Left lobe of liver (tissue), 2 donors: ENCODE measurements around the gene DTYMK. TPM values are rescaled to one million over a fixed set of nuclear protein-coding genes. Genes with fewer than 3 reads are reported as not detected.

Source experiments
- ATAC-seq: fragments of 200-7000 bp; cut with Tn5 transposase; one replicate; pipeline ENCODE4 v1.9.1; 2020; ENCODE audit warnings: mild to moderate bottlenecking, moderate library complexity
- DNase-seq: peaks from one replicate; pipeline ENCODE4 v3.0.0-alpha.2; 2020; ENCODE audit warnings: low spot score
- total RNA-seq: library from RNA; stranded (reverse); gene quantifications from one replicate; pipeline ENCODE4 v1.2.1, GENCODE V29; 2021
- donor health status: DM: no; HTN: no; CAD: no; lungs with moderate emphysema.
- donor health status: DM: no; HTN: yes; CAD: no.

Gene DTYMK
- total RNA-seq, 1 donor from 2014 or later = 11.5 TPM

DNA sequence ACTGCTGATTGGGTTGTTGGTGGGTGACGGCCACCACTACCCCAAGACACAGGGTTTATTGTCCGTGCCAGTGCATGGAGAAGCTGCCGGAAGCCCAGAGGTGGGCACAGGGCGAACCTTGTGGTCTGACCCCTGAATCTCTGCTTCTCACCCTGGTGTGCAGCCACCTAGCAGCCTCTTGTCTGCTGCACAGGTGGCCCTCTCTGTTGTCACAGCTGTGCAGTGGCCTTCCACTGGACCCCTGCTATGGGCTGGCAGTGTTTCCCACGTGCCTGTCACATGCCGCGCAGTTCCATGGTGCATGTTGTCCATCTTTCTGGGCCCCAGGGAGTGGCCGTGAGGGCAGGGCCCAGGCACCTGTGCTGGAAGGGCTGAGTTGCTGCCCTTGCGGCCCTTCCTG lies 33.9 kb downstream of the DTYMK start:
- no peak for DNase-seq
- no peak for ATAC-seq

DNA sequence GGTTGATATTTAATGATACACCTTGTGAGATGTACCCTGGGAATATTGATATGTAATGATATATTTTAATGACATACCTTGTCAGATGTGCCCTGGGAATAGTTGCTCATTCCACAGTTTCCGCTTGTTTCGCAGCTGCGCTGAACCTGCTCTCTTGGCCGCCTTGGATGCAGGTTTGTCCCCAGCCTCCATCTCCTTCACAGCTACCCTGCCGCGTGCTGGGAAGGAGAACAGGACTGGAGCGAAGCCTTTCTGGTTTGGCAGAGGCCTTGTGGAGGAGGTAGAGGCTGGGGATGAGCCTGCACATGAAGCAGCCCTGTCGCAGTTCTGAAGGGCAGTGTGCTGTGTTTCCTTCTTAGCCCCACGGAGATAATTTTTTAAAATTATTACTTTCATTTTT lies 34.5 kb downstream of the DTYMK start:
- no peak for ATAC-seq
- DNase-seq = no peak

DNA sequence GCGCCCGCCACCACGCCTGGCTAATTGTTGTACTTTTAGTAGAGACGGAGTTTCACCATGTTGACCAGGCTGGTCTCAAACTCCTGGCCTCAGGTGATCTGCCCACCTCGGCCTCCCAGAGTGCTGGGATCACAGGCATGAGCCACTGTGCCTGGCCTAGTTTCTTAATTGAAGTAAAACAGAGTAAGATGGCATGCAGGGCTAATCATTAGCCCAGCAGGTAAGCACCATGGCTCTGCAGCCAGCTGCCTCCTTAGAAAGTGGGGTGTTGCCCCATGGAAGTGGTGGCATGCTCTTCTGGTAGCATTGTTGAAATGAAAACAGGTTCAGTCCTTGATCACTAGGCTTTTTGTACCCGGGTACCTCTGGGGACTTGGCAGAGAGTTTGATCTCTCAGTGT lies 36.7 kb downstream of the DTYMK start:
- ATAC-seq (peak; percentile 55), DNase-seq (no peak)

DNA sequence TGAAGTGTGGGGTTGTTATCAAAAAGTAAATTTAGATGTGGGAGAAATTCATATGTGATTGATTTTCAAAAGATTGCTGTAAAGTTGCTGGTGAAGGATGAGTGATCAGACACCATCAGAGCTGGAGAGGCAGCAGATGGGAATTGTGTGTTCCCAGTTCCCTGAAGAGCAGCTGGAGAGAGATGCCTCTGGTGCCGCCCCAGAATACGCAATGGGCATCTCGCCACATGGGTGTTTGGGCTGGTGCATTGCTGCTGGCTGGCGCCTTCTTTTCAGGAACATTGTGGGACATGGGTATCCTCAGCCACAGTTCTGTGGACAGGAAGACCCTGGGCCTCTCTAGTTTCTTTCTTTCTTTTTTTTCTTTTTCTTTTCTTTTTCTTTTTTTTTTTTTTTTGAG lies 37.2 kb downstream of the DTYMK start:
- ATAC-seq (peak; percentile 45), DNase-seq (no peak)

DNA sequence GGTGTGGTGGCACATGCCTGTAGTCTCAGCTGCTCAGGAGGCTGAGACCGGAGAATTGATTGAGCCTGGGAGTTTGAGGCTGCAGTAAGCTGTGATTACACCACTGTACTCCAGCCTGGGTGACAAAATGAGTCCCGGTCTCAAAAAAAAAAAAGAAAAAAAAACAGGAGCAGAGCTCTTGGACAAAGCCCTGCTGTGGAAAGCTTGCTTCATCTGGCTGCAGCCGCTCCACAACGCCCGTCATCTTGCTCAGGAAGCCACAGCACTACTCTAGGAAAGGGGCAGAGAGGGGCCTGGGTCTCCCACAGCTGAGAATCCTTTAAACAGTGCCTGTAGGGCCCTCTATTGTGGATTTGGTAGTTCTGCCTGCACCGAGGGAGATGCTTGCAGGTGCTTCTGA lies 38.2 kb downstream of the DTYMK start:
- ATAC-seq = no peak
- no peak for DNase-seq

DNA sequence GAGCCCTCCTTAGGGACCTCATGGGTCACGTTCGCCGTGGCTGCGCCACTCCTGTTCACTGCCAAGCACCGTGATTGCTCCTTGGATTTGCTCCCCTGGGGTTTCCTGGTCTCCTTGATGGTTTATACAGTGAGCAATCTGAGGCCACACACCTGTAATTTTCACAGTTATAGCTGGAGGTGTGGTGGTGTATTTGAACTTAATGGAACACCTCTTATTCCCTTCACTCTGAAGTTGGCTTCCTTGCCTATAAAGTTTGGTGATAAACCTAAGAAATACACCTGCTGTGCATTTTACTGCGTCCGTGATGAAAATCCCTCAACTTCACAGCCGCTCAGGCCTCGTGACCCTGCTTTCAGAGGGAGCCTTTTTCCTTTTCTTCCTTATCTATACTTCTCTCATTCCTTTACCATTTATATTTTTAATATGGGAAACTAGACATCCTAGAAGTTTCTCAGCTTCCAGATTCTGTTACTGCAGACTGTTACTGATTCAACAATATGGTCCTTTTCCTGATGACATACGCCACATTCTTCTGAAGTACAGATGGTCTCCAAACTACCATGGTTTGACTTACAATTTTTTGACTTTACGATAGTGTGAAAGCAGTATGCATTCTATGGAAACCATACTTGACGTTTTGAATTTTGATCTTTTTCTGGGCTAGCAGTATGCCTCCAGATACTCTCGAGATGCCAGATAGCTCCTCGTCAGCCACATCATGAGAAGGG lies 40.5 kb downstream of the DTYMK start:
- DNase-seq = no peak
- no peak for ATAC-seq

DNA sequence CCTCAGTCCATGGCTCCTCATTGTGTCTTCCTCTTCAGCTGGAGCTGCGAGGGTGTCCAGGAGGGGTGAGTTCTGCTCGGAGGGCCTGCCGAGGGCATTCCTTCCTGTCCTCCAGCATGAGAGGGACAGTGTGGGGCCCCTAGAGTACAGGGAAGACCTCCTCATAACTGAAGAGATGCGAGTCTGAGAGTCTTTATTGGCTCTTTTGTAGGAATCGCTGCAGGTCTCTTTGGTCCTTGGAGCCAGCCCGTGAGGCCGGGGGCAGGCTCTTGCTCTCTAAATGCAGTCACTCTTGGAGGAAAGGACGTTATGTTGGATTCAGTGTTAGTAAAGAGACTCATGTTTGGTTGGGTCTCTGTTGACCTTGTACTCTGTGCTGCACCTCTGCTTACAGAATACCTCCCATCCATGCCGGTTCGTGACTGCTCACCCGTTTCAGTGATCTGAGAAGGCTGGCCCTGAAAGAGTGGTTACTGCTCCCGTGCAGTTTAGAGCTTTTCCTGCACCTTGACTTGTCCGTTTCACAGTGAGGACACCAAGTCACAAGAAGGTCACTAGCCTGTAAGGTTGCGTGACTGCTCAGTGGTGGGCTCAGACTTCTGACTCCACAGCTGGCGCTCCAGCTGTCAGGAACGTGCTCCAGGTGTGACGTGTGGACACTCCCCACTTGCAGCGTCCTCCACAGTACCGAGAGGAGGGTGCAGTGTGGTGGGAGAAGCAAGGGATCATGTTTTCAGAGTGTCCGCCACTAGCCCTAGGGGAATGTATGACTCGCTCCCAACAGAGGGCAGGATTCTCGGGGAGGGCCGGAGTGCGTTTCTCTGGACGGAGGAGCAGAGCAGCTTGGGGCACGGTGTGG lies 41.3 kb downstream of the DTYMK start:
- DNase-seq = no peak
- ATAC-seq = no peak

DNA sequence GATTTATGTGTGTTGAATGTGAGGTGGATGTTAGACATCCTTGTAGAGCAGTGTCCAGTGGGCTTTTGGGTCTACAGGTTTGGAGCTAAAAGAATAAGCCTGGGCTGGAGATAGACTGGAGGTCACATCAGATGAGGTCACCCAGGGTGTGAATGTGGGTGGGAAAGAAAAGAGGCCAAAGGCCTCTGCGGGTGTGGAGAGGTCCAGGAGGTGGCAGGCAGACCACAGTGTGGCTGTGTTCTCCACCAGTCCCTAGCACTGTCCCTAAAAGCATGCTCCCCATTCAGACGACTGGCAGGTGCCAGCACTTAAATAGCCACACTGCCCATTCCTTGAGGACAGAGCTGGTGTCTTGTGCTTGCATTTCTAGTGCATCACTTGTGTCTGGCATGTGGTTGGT lies 45.0 kb downstream of the DTYMK start:
- DNase-seq = no peak
- ATAC-seq = no peak

DNA sequence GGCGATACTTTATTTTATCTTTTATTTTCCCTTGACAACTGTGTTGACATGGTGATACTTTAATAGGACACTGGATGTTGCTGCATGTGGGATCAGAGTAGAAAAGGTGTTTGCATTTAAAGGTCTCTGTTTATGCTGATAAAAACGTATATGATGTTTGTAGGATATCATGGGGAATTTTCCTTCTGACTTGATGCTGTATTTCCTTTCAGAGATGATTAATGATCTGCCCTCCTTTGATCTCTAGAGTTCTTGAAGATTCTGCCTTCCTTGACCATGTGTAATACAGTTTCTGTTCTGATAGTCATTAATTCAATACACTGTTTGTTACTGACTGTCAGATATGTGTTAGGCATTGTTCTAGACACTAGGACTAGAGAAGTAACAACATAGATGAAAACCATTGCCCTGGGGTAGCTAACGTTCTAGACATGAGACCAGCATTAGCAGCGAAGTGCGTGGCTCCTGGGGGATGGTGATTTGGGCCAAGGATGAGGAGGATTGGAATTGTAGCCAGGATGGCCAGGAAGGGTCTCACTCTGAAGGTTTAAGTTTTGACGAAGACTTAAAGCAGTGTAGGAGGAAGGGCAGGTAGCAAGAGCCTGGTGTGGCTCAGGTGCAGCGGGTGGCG lies 46.3 kb downstream of the DTYMK start:
- no peak for ATAC-seq
- DNase-seq = no peak

DNA sequence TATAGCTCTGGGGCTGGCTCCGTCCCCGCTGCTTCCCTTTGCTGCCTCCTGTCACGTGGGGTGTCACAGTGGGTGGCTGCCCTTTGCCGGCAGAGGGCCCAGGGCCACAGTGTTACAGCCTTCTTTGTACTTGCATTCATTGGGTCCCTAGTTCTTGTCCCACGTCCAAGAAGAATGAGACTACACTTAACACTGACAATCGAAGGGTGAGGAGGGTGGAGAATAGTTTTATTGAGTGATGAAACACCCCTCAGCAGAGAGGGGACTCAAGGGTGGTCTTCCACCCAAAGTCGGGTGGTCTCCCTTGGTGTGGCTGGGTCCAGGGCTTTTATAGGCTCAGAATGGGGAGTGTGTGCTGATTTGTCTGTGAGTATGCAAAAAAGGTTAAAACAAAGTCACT lies 47.2 kb downstream of the DTYMK start:
- DNase-seq (no peak), ATAC-seq (no peak)

DNA sequence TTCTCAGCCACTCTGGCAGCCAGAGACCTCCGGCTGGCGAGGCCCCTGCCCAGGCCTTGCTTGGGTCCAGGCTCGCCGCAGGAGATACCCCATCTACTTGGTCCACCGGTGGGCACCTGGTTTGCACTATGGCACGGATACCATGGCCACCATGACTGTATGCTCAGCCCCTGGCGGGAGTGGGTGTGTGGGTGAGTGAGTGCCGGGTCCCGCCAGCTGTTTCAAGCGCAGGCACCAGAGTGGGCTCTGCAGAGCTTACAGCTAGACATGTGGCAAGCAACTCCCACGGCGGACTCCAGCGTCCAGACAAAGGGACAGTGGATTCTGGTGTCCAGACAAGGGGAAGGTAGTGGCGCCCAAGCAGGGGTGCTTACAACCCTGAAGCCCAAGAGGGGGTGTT lies 47.7 kb downstream of the DTYMK start:
- DNase-seq = no peak
- ATAC-seq = no peak

DNA sequence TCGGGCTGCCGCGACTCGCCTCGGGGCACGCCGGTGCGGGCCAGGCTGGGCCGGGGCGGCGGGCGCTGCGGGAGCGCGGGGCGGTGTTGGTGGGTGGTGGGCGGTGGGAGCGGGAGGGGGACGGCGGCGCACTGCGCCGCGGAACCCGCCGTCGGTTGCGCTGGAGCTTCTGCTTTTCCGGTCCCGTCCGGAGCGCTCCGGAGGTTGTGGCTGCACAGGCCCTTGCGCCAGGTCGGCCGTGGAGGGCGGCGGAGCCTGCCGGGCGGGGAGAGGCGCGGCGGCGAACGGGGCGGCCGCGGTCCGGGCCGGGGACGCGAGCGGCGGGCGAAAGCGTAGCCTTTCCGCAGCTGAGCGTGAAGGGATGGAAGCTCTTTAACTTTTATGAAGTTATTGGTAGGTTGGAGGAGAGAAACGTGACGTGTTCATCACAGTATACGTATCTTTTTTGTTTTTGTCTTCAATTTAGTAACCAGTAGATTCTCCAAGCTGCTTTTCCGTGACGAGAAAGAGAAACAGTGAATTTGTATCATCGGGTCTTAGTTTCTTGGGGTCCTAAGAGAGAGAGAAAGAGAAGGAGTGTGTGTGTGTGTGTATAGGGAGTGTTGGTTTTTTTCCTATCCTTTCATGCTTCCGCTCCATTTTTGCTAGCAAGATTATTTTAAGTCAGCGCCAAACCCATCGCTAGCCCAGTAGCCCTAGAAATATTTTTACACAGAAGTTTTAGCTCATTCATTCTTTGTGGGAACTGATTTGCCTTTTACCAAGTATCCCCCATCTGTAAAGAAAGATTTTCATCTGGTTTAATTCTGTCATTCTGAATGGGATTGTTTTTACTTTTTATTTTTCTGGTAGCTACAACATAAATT lies 48.6 kb downstream of the DTYMK start:
- DNase-seq (no peak), ATAC-seq (peak; percentile 5)

DNA sequence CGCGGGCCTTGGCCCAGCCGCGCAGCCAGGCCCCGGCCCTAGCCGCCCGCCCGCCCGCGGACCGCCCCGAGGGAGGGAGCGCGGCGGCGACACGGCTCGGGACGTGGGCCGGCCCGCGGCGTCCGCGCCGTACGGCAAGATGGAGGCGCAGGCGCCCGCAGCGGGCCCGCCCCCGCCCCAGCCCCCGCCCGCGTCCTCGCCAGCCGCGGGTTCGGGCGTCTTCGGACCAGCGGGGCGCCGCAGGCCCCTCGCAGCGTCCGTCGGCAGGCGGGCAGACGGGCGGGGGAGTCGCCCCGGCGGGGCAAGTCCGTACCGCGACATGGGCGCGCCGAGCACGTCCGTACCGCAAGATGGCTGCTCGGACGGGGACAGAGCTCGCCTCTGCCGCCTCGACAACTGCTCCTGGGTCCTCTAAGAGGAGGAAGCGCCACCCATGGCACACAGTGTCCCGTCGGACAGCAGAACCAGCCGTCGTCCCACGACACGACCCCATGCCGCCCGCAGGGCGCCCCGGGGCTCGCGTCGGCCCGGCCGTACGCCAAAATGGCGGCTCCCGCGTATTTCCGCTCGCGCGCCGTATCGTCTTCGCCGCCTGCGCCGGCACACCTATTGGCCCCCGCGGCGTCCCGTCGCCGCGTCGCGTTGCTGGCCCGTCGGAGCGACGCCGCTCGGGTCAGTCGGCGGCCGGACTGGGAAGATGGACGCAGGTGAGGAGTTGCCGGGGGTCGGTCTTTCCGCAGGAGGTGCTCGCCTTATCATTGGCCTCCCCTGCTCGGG lies 49.4 kb downstream of the DTYMK start, which contains the start of the genes ATG4B and THAP4:
Gene ATG4B, plus strand, starts transcription at position 676 of the 777 bp plus-strand sequence. Its CDS starts 22 bp downstream, at position 698.
Gene THAP4, minus strand, starts transcription at position 141 of the 777 bp plus-strand sequence. CDS start 141 bp downstream, outside the sequence.
- DNase-seq (peak; percentile 91), ATAC-seq (peak; percentile 81)

DNA sequence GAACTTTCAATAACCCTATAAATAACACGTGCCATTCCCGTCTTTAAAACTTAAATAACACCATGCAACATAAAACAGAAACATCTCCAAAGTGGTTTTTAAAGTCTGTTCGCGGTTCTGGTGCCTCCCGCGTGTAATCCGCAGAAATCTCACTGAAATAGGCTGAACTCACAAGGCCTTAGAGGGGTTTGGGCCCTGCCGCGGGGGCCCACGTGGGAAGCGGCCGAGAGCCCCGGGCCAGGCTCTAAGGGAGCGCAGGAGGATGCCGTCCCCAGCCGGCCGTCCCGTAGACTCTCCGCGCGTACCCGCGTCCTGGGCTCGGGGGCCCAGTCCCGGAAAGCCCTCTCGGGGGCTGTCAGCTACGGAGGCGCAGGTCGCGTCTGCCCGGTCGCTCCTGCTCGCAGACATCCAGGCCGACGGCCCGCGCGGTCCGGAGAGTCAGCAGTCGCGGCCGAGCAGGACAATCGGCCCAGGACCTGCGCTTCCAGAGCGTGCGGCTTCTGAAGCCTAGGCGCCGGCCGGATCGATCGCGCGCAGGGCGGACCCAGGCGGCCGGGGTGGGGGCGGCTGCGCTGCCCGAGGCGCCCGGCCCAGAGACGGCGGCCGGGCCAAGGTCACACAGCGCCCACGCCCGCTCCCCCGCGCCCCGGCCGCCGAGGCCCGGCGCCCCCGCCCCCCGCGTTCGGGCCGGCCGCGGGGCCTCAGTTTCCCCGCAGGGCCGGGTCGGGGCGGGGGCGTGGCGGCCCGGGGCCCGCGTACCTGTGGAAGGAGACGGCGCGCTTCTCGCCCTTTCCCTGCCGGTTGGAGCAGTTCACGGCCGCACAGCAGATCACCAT lies 50.2 kb downstream of the DTYMK start:
- ATAC-seq (peak; percentile 67), DNase-seq (peak; percentile 78)

DNA sequence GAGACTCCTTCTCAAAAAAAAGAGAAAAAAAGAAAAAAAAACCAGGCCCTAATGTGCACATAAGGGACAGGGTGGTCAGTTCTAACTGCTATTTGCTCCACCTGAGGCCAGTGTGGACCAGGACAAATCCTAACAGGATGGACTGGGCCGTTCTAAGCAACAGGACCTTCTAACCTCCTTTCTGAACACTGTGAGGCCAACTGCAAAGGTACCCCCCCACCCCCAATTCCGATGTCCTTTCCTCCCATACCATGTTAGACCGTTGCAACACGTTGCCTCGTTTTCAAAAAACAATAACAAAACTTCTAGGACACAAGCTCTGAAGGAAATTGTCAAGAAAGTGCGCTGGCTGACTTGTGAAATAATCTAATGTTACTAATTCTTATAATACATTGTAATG lies 50.9 kb downstream of the DTYMK start:
- DNase-seq (no peak), ATAC-seq (no peak)

DNA sequence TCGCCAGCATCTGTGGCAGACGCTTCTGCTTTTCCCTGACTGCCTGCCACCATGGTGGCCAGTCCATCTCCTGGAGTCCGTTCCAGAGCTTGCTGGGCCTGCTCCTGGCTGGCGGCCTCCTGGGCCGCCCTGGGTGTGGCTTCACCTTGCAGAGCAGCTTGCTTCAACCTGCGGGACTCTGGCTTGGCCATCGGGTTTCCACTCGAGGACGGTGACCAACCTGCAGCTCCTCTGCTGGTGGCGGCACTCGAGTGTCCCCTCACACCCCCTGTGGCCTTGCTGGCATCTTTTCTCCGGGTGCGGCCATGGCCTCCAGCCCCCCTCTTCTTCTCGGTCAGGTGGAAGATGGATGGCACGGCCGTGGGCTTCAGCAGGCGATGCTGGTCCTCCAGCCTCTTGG lies 53.1 kb downstream of the DTYMK start:
- no peak for DNase-seq
- ATAC-seq = no peak

DNA sequence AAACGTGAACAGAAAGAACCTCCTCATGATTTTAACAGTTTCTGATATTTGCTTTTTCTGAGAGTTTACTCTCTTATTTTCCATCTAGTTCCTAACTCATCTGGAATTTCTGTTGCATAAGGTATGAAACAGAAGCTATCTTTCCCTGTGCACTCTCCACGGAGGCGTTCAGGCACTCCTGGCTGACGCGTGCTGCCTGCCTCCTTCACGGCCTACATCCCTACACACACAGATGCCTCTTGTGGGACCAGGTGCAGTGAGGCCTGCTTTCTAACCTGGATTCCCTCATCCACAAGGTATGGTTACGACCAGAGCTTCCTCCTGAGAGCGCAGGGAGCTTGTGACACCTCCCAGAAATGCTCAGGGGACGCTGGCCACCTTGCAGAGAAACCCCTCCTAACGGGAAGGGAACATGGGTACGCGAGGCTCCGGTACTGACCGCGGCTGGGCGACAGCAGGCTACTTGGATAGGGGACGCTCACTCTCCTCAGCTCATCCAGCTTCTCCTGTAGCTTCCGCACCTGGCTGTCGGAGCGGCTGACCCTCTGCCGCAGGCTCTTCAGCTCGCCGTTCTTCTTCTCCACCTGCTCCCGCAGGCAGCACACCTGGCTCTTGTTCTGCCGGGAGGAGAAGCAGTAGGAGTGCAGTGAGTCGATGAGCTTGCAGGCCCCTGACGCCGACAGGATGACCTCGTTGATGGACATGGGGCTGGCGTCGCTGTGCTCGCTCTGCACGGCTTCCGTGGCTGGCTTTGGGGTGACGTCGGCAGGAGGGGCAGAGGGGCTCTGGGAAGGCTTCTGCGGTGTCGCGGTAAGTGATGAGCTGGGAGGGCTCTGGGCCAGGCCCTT lies 53.9 kb downstream of the DTYMK start:
- ATAC-seq (no peak), DNase-seq (no peak)
